Measurements from ENCODE around the gene ACOXL. TPM values are rescaled to one million over a fixed set of nuclear protein-coding genes. Genes with fewer than 3 reads are reported as not detected.

The ACOXL gene
- total and polyA plus RNA-seq, 9 of the 15 experiments (the other 6 are each of a cell fraction or from before 2014, with no cell fraction given): 0.31 to 0.56 TPM; not detected in 7

DNA sequence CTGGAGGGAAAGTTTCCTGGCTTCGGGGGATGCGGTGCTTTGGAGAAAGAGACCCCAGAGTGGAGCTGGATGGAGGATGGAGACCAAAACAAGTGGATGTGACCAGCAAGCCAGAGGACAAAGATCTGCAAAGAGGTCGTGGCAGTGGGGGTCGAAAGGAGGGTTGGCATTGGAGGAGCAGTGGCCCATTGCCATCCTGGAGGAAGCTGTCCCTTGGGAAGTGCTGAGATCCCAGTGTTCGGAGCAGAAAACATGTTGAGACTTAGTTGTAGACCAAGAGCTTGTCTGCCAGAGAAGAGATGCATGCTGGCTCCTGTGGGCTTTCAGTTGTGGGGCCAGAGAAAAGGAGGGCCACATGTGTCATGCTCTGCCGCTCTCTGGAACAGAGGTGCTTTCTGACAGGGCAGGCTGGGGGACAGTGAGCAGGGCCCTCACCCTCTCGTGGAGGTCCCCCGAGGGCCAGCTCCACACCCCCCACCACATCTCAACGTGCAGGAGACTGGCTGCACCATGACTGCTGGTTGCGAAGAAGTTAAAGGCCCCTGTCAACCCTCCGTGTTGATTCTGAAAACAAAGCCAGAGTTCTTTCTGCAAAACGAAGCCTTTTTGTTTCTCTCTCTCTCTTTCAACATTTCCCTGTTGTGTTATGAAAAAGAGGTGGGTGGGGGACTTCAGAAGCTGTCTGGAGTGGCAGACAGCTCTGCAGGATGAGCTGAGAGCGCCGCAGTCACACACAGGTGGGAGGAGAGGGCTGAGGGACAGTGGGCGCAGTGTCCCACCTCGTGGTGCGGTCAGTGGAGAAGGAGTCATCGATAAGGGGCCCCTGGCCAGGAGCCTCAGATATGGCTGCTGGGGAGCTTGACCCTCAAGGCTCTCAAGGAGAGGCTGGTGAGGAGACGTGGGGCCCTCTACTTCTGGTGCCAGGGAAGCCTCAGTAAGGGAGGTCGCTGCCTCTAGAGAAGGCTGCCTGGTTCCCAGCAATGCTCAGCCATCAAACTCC, 310.7 kb downstream of the ACOXL start:
- H3K4me2 ChIP-seq (ENCODE audit: insufficient read depth, low read length): no peak overlapping the region
- WGBS (ENCODE audit: insufficient coverage, low coverage, missing lambda C conversion rate): under 1% methylated on average over 20 of the region's 20 CpGs
- CTCF ChIA-PET (ENCODE audit: low intra/inter-chr PET ratio): no interaction called here
- no peak overlapping the region for H3K27ac ChIP-seq (ENCODE audit: extremely low read depth, low read depth, low read length)
- no TSS peak for BruUV-seq (replicated peaks)
- ATAC-seq: no peak
- FAIRE-seq: no peak
- H3K36me3 ChIP-seq (ENCODE audit: control insufficient read depth, insufficient read depth, low read length): no peaks in the 10 kb centered on the region
- in situ Hi-C loops (cut with MboI) (no loop called here), intact Hi-C loops (cut with micrococcal nuclease) (no loop called here)
- no peaks in the 10 kb centered on the region for H3K4me1 ChIP-seq (replicated peaks in 1 of 2; ENCODE audit: control insufficient read depth in 2 of 2, insufficient read depth in 2 of 2, low read length in 2 of 2)
- H2AFZ ChIP-seq (ENCODE audit: low read depth, low read length): no peak overlapping the region
- H3K4me3 ChIP-seq: no peak overlapping the region
- TF ChIP-seq HDAC8 (tag; IDR thresholded peaks at IDR 0.05) (no peak), U2AF2 (optimal IDR thresholded peaks at IDR 0.05; ENCODE audit: low read depth, low read length) (no peak), NRF1 (conservative IDR thresholded peaks at IDR 0.05 in 1 of 2, IDR thresholded peaks at IDR 0.05 in 1 of 2) (no peak), MAFK (IDR thresholded peaks at IDR 0.05; ENCODE audit: low read length) (no peak), ZNF785 (CRISPR knock-in tag; IDR thresholded peaks at IDR 0.05) (no peak), EP400 (IDR thresholded peaks at IDR 0.05) (no peak), FOXJ2 (tag; IDR thresholded peaks at IDR 0.05) (no peak), MAFG (tag; conservative IDR thresholded peaks at IDR 0.05) (no peak), SNIP1 (IDR thresholded peaks at IDR 0.05; ENCODE audit: low read depth) (no peak), PRPF4 (IDR thresholded peaks at IDR 0.05; ENCODE audit: insufficient read depth, low read depth, low read length, poor library complexity, severe bottlenecking) (no peak), DMBX1 (CRISPR knock-in tag; IDR thresholded peaks at IDR 0.05; ENCODE audit: borderline replicate concordance) (no peak), ZNF695 (CRISPR knock-in tag; IDR thresholded peaks at IDR 0.05) (no peak)
- TF ChIP-seq, protein P1, sequence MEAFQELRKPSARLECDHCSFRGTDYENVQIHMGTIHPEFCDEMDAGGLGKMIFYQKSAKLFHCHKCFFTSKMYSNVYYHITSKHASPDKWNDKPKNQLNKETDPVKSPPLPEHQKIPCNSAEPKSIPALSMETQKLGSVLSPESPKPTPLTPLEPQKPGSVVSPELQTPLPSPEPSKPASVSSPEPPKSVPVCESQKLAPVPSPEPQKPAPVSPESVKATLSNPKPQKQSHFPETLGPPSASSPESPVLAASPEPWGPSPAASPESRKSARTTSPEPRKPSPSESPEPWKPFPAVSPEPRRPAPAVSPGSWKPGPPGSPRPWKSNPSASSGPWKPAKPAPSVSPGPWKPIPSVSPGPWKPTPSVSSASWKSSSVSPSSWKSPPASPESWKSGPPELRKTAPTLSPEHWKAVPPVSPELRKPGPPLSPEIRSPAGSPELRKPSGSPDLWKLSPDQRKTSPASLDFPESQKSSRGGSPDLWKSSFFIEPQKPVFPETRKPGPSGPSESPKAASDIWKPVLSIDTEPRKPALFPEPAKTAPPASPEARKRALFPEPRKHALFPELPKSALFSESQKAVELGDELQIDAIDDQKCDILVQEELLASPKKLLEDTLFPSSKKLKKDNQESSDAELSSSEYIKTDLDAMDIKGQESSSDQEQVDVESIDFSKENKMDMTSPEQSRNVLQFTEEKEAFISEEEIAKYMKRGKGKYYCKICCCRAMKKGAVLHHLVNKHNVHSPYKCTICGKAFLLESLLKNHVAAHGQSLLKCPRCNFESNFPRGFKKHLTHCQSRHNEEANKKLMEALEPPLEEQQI (IDR thresholded peaks at IDR 0.05): no peak
- TF ChIP-seq, protein P2, sequence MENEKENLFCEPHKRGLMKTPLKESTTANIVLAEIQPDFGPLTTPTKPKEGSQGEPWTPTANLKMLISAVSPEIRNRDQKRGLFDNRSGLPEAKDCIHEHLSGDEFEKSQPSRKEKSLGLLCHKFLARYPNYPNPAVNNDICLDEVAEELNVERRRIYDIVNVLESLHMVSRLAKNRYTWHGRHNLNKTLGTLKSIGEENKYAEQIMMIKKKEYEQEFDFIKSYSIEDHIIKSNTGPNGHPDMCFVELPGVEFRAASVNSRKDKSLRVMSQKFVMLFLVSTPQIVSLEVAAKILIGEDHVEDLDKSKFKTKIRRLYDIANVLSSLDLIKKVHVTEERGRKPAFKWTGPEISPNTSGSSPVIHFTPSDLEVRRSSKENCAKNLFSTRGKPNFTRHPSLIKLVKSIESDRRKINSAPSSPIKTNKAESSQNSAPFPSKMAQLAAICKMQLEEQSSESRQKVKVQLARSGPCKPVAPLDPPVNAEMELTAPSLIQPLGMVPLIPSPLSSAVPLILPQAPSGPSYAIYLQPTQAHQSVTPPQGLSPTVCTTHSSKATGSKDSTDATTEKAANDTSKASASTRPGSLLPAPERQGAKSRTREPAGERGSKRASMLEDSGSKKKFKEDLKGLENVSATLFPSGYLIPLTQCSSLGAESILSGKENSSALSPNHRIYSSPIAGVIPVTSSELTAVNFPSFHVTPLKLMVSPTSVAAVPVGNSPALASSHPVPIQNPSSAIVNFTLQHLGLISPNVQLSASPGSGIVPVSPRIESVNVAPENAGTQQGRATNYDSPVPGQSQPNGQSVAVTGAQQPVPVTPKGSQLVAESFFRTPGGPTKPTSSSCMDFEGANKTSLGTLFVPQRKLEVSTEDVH (IDR thresholded peaks at IDR 0.05; ENCODE audit: low read depth, partially characterized antibody): no peak
- no peak overlapping the region for H3K9ac ChIP-seq (ENCODE audit: insufficient read depth in 1 of 2, low read depth in 2 of 2, low read length in 2 of 2)
- no peaks in the 10 kb centered on the region for H3K9me3 ChIP-seq (replicated peaks; ENCODE audit: control insufficient read depth, insufficient read depth, low read depth, low read length)
- H3K27me3 ChIP-seq (ENCODE audit: control insufficient read depth in 2 of 2, insufficient read depth in 2 of 2, low read length in 2 of 2): peaks cover 18 to 63% of the 10 kb centered on the region in 2 experiments; a peak in 4 of 5 replicates
- H3K79me2 ChIP-seq (ENCODE audit: control insufficient read depth, insufficient read depth, low read length): no peaks in the 10 kb centered on the region
- DNase-seq (ENCODE audit: extremely low read depth in 1 of 4, low spot score in 3 of 4): no peak
- H4K20me1 ChIP-seq (replicated peaks; ENCODE audit: control insufficient read depth, insufficient read depth, low read length): 0 out of 2 replicates have a peak, but pooled peaks cover 8% of the 10 kb centered on the region
- no peaks in the 10 kb centered on the region for H3K9me1 ChIP-seq (ENCODE audit: control insufficient read depth, insufficient read depth, low read length)
- POLR2A ChIA-PET: interaction anchor here (0.7 to 1.1 kb wide), 2 partner anchors 14 to 1814 kb away, joined by 3 read pairs; no protein-coding TSS in a partner anchor

Data from K562 (cell line).